Measurements from ENCODE around the gene MRPL43. TPM values are rescaled to one million over a fixed set of nuclear protein-coding genes. Genes with fewer than 3 reads are reported as not detected.

The MRPL43 gene
- polyA plus RNA-seq, 3 donors from 2014 or later = 117 to 163 (median 129) TPM

GRCh38 chr10:100993986-100994708 lies 6.8 kb upstream of the MRPL43 start:
- peak overlapping the region in 3 of 6 donors; percentile 40 to 65 (median 44) for H3K27ac Mint-ChIP-seq
- H3K27me3 Mint-ChIP-seq (ENCODE audit: low read depth in 3 of 3) = peaks cover 2 to 9% (median 5%) of the 10 kb centered on the region in 3 donors
- H3K36me3 Mint-ChIP-seq = peaks cover 13 to 17% (median 14%) of the 10 kb centered on the region in 3 donors
- DNase-seq = no peak
- no peak overlapping the region for H3K4me3 Mint-ChIP-seq
- peaks cover 18 to 20% of the 10 kb centered on the region in 2 donors for H3K4me1 Mint-ChIP-seq
- H3K9me3 Mint-ChIP-seq = no peaks in the 10 kb centered on the region

GRCh38 chr10:100989088-100989487 lies 1.8 kb upstream of the MRPL43 start:
- Mint-ChIP-seq H3K27me3 (ENCODE audit: low read depth in 3 of 3) (peaks cover 0 to 7% (median 2%) of the 10 kb centered on the region in 3 donors), H3K36me3 (peaks cover 13 to 22% (median 17%) of the 10 kb centered on the region in 3 donors), H3K9me3 (no peaks in the 10 kb centered on the region), H3K27ac (no peak overlapping the region), H3K4me1 (peaks cover 26 to 28% of the 10 kb centered on the region in 2 donors), H3K4me3 (peak overlapping the region in 2 of 5 donors; percentile 21)
- no peak for DNase-seq

- Mint-ChIP-seq H3K27ac (peak overlapping the region in 2 of 6 donors; percentile 77 to 83), H3K4me3 (peak overlapping the region; percentile 89 to 96 (median 91)), H3K27me3 (ENCODE audit: low read depth in 3 of 3) (peaks cover 0 to 7% (median 2%) of the 10 kb centered on the region in 3 donors), H3K36me3 (peaks cover 13 to 22% (median 16%) of the 10 kb centered on the region in 3 donors), H3K9me3 (no peaks in the 10 kb centered on the region), H3K4me1 (peaks cover 26 to 28% of the 10 kb centered on the region in 2 donors)
- DNase-seq = no peak
These were observed 869 bp upstream of the MRPL43 start for GRCh38 chr10:100988166-100988565.

GRCh38 chr10:100987685-100988049 lies 370 bp upstream of the MRPL43 start:
- Mint-ChIP-seq H3K4me3 (peak overlapping the region; percentile 89 to 96 (median 91)), H3K9me3 (no peaks in the 10 kb centered on the region), H3K27me3 (ENCODE audit: low read depth in 3 of 3) (peaks cover 0 to 7% (median 2%) of the 10 kb centered on the region in 3 donors), H3K4me1 (peaks cover 26 to 28% of the 10 kb centered on the region in 2 donors), H3K27ac (peak overlapping the region; percentile 77 to 89 (median 86)), H3K36me3 (peaks cover 15 to 21% (median 16%) of the 10 kb centered on the region in 3 donors)
- DNase-seq = no peak

GRCh38 chr10:100986623-100986951 lies 710 bp downstream of the MRPL43 start:
- H3K4me1 Mint-ChIP-seq = peaks cover 26 to 28% of the 10 kb centered on the region in 2 donors
- H3K4me3 Mint-ChIP-seq = peak overlapping the region; percentile 89 to 96 (median 91)
- DNase-seq = no peak
- H3K9me3 Mint-ChIP-seq = no peaks in the 10 kb centered on the region
- peak overlapping the region in 4 of 6 donors; percentile 60 to 89 (median 84) for H3K27ac Mint-ChIP-seq
- peaks cover 20 to 27% (median 23%) of the 10 kb centered on the region in 3 donors for H3K36me3 Mint-ChIP-seq
- H3K27me3 Mint-ChIP-seq (ENCODE audit: low read depth in 3 of 3) = peaks cover 0 to 7% (median 4%) of the 10 kb centered on the region in 3 donors

GRCh38 chr10:100985336-100985735 lies 2.0 kb downstream of the MRPL43 start:
- Mint-ChIP-seq H3K27me3 (ENCODE audit: low read depth in 3 of 3) (peaks cover 0 to 7% (median 2%) of the 10 kb centered on the region in 3 donors), H3K4me1 (peaks cover 26 to 28% of the 10 kb centered on the region in 2 donors), H3K4me3 (peak overlapping the region in 3 of 5 donors; percentile 58 to 93 (median 91)), H3K36me3 (peaks cover 8 to 21% (median 17%) of the 10 kb centered on the region in 3 donors), H3K9me3 (no peaks in the 10 kb centered on the region), H3K27ac (no peak overlapping the region)
- DNase-seq = no peak

GRCh38 chr10:100984672-100985177 lies 2.6 kb downstream of the MRPL43 start:
- DNase-seq = no peak

GRCh38 chr10:100983868-100984671 lies 3.2 kb downstream of the MRPL43 start:
- Mint-ChIP-seq H3K9me3 (no peaks in the 10 kb centered on the region), H3K27ac (no peak overlapping the region), H3K36me3 (peaks cover 9 to 19% (median 15%) of the 10 kb centered on the region in 3 donors), H3K4me1 (peaks cover 26 to 28% of the 10 kb centered on the region in 2 donors), H3K4me3 (no peak overlapping the region), H3K27me3 (ENCODE audit: low read depth in 3 of 3) (peaks cover 0 to 7% (median 2%) of the 10 kb centered on the region in 3 donors)
- DNase-seq = no peak

More at GRCh38 chr10:100984672-100985177, 2.6 kb downstream of the MRPL43 start:
- peak overlapping the region in 1 of 5 donors; percentile 33 for H3K4me3 Mint-ChIP-seq
- peaks cover 0 to 7% (median 2%) of the 10 kb centered on the region in 3 donors for H3K27me3 Mint-ChIP-seq (ENCODE audit: low read depth in 3 of 3)
- peaks cover 7 to 19% (median 15%) of the 10 kb centered on the region in 3 donors for H3K36me3 Mint-ChIP-seq
- no peak overlapping the region for H3K27ac Mint-ChIP-seq
- H3K9me3 Mint-ChIP-seq = no peaks in the 10 kb centered on the region
- H3K4me1 Mint-ChIP-seq = peaks cover 26 to 28% of the 10 kb centered on the region in 2 donors

- no peak overlapping the region for H3K4me3 Mint-ChIP-seq
- H3K9me3 Mint-ChIP-seq = no peaks in the 10 kb centered on the region
- H3K36me3 Mint-ChIP-seq = peaks cover 11 to 19% (median 15%) of the 10 kb centered on the region in 3 donors
- H3K27me3 Mint-ChIP-seq (ENCODE audit: low read depth in 3 of 3) = peaks cover 0 to 7% (median 2%) of the 10 kb centered on the region in 3 donors
- peak overlapping the region in 2 of 6 donors; percentile 14 to 61 for H3K27ac Mint-ChIP-seq
- peaks cover 26 to 28% of the 10 kb centered on the region in 2 donors for H3K4me1 Mint-ChIP-seq
- DNase-seq = no peak
These were observed 4.1 kb downstream of the MRPL43 start for GRCh38 chr10:100982916-100983830.

- no peak overlapping the region for H3K4me3 Mint-ChIP-seq
- H3K27me3 Mint-ChIP-seq (ENCODE audit: low read depth in 3 of 3) = peaks cover 0 to 2% (median 2%) of the 10 kb centered on the region in 3 donors
- H3K4me1 Mint-ChIP-seq = peaks cover 8 to 9% of the 10 kb centered on the region in 2 donors
- no peaks in the 10 kb centered on the region for H3K9me3 Mint-ChIP-seq
- DNase-seq = no peak
- no peak overlapping the region for H3K27ac Mint-ChIP-seq
- peaks cover 11 to 22% (median 19%) of the 10 kb centered on the region in 3 donors for H3K36me3 Mint-ChIP-seq
These were observed 6.0 kb downstream of the MRPL43 start for GRCh38 chr10:100981178-100981772.

GRCh38 chr10:100980711-100981110 lies 6.6 kb downstream of the MRPL43 start:
- Mint-ChIP-seq H3K9me3 (no peaks in the 10 kb centered on the region), H3K27me3 (ENCODE audit: low read depth in 3 of 3) (peaks cover 0 to 2% (median 2%) of the 10 kb centered on the region in 3 donors), H3K36me3 (peaks cover 11 to 21% (median 19%) of the 10 kb centered on the region in 3 donors), H3K4me1 (peaks cover 3% of the 10 kb centered on the region in 2 donors), H3K27ac (no peak overlapping the region), H3K4me3 (no peak overlapping the region)
- DNase-seq = no peak

- no peak for DNase-seq
- peak overlapping the region in 1 of 6 donors; percentile 55 for H3K27ac Mint-ChIP-seq
- no peaks in the 10 kb centered on the region for H3K9me3 Mint-ChIP-seq
- H3K36me3 Mint-ChIP-seq = peaks cover 11 to 19% (median 18%) of the 10 kb centered on the region in 3 donors
- H3K4me3 Mint-ChIP-seq = no peak overlapping the region
- no peaks in the 10 kb centered on the region for H3K4me1 Mint-ChIP-seq
- H3K27me3 Mint-ChIP-seq (ENCODE audit: low read depth in 3 of 3) = peaks cover 0 to 2% (median 2%) of the 10 kb centered on the region in 3 donors
These were observed 7.0 kb downstream of the MRPL43 start for GRCh38 chr10:100980311-100980710.

Measured in immature natural killer cell (primary cell).